Measurements from ENCODE around the gene ABHD14A. TPM values are rescaled to one million over a fixed set of nuclear protein-coding genes. Genes with fewer than 3 reads are reported as not detected.

Gene ABHD14A
- total RNA-seq, 1 donor from 2014 or later: 31.9 TPM

DNA sequence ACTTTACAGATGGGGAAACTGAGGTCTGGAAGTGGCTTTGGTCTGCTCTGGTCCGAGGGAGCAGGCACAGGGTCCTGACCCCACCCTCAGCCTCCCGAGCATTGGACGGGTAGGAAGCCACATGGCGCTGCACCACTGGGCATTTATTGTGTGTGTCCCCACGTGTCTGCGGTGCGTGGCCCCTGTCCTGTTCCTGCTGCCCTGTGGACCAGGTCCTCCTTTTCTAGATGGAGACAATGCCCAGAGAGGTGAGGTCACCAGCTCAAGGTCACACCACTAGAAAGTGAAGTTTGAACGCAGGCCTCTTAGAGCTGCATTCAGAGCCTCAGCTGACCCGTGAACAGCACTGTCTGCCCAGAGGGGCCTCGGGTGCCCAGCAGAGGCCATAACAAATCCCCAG is 54.7 kb downstream of the ABHD14A start:
- Histone ChIP-seq H3K36me3 (no peaks in the 10 kb centered on the region), H3K27ac (no peak overlapping the region)

More for the DNA sequence above, 54.7 kb downstream of the ABHD14A start:
- TF ChIP-seq, protein P1, sequence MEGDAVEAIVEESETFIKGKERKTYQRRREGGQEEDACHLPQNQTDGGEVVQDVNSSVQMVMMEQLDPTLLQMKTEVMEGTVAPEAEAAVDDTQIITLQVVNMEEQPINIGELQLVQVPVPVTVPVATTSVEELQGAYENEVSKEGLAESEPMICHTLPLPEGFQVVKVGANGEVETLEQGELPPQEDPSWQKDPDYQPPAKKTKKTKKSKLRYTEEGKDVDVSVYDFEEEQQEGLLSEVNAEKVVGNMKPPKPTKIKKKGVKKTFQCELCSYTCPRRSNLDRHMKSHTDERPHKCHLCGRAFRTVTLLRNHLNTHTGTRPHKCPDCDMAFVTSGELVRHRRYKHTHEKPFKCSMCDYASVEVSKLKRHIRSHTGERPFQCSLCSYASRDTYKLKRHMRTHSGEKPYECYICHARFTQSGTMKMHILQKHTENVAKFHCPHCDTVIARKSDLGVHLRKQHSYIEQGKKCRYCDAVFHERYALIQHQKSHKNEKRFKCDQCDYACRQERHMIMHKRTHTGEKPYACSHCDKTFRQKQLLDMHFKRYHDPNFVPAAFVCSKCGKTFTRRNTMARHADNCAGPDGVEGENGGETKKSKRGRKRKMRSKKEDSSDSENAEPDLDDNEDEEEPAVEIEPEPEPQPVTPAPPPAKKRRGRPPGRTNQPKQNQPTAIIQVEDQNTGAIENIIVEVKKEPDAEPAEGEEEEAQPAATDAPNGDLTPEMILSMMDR (IDR thresholded peaks at IDR 0.05): no peak
- TF ChIP-seq POLR2AphosphoS5 (IDR thresholded peaks at IDR 0.05; ENCODE audit: insufficient read depth in 1 of 2, low read depth in 1 of 2) (no peak), POLR2A (IDR thresholded peaks at IDR 0.05) (no peak)
- no peaks in the 10 kb centered on the region for H3K9me3 ChIP-seq
- no peak for DNase-seq (ENCODE audit: extremely low spot score in 2 of 2)
- intact Hi-C loops (cut with DNase I): no loop called here
- H3K27me3 ChIP-seq: no peaks in the 10 kb centered on the region
- no peak overlapping the region for H3K4me3 ChIP-seq
- H3K4me1 ChIP-seq: peaks cover 13% of the 10 kb centered on the region

Small RNAs within 50 kb of the gene (small RNA-seq; reads per million reads assigned to genes)
- not detected for gene AC115284.1

Other genes starting within 250 kb of the ABHD14A start
- gene IQCF6, start 195.8 kb upstream of the ABHD14A start, total RNA-seq: not detected
- not detected for gene IQCF2, start 113.4 kb upstream of the ABHD14A start, total RNA-seq
- not detected for gene IQCF5, start 99.5 kb upstream of the ABHD14A start, total RNA-seq
- not detected for gene IQCF1, start 71.7 kb upstream of the ABHD14A start, total RNA-seq
- 12.5 TPM for gene RRP9, start 33.2 kb upstream of the ABHD14A start, total RNA-seq
- gene PARP3, start 32.7 kb upstream of the ABHD14A start, total RNA-seq: 20.6 TPM
- not detected for gene GPR62, start 19.7 kb upstream of the ABHD14A start, total RNA-seq
- gene PCBP4, start 7.6 kb upstream of the ABHD14A start, total RNA-seq: 36.6 TPM
- gene ABHD14B, start 1.0 kb upstream of the ABHD14A start, total RNA-seq: 46.9 TPM
- 29.7 TPM for gene ACY1, start 8.5 kb downstream of the ABHD14A start, total RNA-seq
- gene RPL29, start 20.8 kb downstream of the ABHD14A start, total RNA-seq: 1,678 TPM
- gene DUSP7, start 81.5 kb downstream of the ABHD14A start, total RNA-seq: 59.9 TPM
- gene POC1A, start 179.4 kb downstream of the ABHD14A start, total RNA-seq: 0.74 TPM
- gene ALAS1, start 223.1 kb downstream of the ABHD14A start, total RNA-seq: 41.5 TPM

All from vagina (tissue), 2 donors.